PC-9 (cell line): Measurements from ENCODE around the gene OR2T10.

Experiments
- CTCF ChIP-seq: fragments of 200-600 bp; sonication (generic); conservative IDR thresholded peaks from 2 replicates; pipeline ENCODE4 v1.6.1; 2017; ENCODE audit warnings: mixed run types, antibody characterized with exemption, mild to moderate bottlenecking, moderate library complexity
- EZH2 ChIP-seq: fragments of 200-600 bp; sonication (generic); IDR thresholded peaks from 2 replicates; pipeline ENCODE4 v1.8.0; 2017; ENCODE audit warnings: antibody characterized with exemption, low read depth

GRCh38 chr1:248599396-248599795 is 1.9 kb upstream of the OR2T10 start:
- TF ChIP-seq CTCF (no peak), EZH2 (no peak)
